SIG-M5 treated with dmso at 0.1 percent for 504 hours (cell line): ENCODE measurements around the gene MGAT5B.

Source experiments
- DNase-seq: peaks from one replicate; lab custom pipeline; 2025; ENCODE audit not compliant: unreplicated experiment; lab: John Stamatoyannopoulos, UW

The MGAT5B gene

DNA sequence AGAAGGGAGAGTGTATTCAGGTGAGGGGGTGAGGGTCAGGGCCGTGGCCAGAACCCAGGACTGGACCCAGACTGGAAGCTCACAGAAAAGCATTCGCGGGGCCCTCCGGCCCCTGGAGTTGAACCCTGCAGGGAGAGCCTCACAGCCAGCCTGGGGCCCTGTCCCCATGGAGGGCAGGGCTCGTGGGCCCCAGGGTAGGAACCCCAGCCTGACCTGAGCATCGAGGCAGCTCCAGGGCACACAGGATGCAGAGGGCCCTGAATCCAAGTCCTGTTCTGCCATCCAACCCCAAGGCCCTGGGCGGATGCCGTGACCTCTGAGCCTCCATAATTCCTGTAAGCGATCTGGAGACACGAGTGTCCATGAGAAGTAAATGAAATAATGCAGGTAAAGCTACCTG lies 79.1 kb downstream of the MGAT5B start:
- DNase-seq, result no peak

DNA sequence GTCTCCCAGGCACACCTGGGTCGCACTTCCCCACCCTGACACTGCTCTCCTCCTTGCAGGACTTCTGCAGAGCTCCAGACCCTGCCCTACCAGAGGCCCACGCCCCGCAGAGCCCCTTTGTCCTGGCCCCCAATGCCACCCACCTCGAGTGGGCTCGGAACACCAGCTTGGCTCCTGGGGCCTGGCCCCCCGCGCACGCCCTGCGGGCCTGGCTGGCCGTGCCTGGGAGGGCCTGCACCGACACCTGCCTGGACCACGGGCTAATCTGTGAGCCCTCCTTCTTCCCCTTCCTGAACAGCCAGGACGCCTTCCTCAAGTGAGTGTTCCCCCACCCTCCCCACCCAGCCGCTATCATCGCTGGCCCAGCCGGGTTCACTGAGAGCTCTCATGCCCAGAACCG lies 79.6 kb downstream of the MGAT5B start:
- DNase-seq, result no peak

DNA sequence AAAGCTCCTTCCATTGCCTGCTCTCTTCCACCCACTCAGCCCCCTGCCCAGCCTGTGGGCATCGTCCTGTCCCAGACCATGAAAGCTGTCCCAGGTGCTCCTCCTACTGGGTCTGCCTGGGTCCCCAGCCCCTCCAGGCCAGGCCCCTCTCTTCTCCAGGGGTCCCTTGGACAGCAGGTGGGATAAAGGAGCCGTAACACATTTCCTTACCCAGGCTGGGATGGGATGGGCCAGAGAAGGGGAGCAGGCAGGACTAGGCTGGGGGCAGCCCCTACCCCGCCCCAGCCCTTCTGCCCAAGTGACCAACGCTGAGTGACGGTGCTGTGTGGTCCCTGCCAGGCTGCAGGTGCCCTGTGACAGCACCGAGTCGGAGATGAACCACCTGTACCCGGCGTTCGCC lies 80.1 kb downstream of the MGAT5B start:
- DNase-seq, result no peak

DNA sequence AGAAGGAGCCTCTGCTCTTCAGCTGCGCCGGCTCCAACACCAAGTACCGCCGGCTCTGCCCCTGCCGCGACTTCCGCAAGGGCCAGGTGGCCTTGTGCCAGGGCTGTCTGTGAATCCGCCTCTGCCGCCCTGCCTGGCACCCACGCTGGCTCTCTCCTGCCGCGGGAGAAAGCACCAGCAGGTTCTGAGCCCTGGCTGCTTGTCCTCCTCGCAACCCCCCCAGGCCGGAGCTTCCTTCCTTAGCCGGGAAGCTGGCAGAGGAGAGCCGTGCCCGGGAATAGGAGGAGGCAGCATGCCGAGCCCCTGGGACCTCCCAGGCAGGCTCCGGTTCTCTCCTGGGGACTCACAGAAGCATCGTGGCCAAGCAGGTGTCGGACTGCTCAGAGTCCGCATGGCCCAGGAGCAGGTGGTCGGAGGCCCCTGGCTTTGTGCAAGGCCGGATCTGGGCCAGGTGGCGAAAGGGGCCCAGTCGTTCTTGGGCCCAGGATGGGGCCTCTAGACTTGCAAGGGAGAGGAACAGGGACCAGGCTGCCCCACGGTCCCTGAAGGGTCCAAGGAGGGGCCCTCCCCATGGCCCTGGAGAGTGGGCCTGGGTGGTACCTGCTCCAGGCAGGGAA lies 80.6 kb downstream of the MGAT5B start:
- no peak for DNase-seq

DNA sequence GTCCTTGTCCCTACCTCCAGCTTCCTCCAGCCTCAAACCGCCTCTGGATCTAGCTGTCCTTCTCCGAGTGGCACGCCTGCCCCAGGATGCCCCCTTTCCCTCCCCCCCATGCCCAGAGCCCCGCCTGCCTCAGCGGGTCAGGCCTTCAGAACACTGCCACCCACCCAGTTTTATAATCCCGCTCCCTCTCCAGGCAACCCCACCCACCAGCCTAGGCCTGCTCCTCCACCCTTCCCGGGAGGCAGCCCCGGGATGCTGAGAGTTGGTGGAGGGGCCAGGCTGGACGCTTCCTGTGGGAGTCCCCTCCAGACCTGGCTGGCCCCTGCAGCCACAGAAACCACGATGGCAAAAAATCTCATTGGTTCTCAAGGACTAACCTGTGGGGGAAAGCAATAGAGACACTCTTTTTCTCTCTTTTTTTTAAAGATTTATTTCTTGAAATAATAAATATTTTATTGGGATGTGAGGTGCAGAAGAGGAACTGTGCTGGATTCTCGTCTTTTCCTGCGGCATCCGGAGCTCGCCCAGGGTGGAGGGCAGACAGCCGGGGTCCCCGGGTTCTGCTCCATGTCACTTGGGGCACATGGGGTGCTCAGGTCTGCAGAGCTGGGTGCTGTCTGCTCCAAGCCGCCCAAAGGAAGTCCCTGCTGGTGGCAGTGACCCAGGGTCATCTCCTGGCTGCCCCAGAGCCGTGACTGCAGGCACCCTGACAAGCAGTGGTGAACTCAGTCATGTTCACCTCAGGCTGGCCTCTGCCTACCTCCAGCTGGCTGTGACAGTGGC lies 81.9 kb downstream of the MGAT5B start:
- no peak for DNase-seq

DNA sequence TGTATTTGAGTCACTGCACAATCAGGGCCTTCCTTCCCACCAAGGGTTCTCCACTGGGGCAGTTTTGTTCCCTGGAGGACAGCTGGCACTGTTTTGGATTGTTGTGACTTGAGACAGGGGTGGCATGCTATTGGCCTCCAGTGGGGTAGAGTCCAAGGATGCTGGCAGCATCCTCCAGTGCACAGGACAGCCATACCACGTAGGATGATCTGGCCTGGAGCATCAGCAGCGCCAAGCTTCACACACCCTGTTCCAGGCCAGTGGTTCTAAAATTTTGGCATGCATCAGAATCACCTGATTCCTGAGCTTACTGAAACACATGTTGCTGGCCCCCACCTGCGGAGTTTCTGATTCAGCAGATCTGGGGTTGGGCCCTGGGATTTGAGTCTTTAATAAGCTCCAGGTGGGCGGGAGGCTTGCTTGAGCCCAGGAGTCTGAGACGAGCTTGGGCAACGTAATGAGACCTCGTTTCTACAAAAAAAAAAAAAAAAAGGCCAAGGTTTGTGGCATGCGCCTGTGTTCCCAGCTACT lies 83.2 kb downstream of the MGAT5B start:
- no peak for DNase-seq

DNA sequence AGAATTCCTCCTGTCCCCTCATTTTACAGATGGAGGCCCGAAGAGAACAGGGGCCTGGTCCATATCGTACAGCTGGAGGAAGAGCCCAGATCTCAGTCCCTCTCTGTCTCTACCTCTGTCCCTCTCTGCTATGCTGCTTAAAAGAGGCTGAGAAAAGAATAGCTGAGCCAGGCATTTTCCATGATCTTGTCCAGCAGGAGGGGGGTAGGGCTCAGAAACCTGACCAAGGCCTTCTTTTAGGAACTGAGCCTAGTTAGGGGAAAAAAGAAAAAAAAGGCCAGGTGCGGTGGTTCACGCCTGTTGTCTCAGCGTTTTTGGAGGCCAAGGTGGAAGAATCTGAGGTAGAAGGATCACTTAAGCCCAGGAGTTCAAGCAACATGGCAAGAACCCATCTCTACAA lies 84.2 kb downstream of the MGAT5B start:
- DNase-seq, result no peak

DNA sequence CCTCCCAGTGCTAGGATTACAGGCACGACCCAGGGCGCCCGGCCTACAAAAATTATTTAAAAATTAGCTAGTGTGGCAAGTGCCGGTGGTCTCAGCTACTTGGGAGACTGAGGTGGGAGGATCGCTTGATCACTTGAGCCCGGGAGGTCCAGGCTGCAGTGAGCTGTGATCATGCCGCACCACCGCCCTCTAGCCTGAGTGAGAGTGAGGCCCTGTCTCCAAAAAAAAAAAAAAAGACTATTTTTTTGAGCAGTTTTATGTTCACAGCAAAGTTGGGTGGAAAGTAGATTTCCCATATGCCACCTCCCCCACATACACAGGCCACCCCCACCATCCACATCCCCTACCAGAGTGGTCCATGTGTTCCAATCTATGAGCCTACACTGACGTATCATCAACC lies 84.9 kb downstream of the MGAT5B start:
- no peak for DNase-seq

DNA sequence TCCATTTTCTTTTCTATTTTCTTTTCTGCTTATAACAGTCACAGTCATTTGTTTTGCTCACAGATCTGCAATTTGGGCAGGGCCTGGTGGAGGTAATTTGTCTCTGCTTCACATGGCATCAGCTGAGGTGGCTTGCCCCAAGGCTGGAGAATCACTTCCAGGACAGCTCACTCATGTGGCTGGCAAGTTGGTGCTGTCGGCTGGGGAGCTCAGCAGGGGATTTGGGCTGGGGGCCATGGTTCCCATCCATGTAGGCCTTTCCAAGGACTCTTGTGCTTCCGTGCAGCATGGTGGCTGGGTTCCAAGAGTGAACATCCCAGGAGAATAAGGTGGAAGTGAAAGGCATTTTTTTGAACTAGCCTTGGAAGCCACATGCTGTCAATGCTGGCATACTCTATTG lies 85.7 kb downstream of the MGAT5B start:
- DNase-seq, result no peak

DNA sequence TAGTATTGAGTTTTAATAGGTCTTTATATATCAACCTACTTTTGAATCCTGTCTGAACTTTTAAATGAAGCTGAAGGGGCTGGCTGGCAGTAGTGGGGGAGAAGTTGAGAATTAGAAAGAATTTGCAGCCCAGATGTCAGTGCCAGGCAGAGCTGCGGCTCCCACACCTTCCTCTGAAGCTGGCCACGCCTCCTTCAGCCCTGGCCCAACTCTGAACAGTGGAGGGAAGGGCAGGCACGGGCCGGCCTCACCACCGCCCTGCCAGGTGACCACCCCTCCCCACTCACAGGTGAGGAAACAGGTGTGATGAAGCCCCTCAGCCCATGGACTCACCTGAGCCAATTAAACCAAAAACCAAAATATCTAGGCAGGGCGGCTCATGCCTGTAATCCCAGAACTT lies 87.0 kb downstream of the MGAT5B start:
- DNase-seq, result no peak

DNA sequence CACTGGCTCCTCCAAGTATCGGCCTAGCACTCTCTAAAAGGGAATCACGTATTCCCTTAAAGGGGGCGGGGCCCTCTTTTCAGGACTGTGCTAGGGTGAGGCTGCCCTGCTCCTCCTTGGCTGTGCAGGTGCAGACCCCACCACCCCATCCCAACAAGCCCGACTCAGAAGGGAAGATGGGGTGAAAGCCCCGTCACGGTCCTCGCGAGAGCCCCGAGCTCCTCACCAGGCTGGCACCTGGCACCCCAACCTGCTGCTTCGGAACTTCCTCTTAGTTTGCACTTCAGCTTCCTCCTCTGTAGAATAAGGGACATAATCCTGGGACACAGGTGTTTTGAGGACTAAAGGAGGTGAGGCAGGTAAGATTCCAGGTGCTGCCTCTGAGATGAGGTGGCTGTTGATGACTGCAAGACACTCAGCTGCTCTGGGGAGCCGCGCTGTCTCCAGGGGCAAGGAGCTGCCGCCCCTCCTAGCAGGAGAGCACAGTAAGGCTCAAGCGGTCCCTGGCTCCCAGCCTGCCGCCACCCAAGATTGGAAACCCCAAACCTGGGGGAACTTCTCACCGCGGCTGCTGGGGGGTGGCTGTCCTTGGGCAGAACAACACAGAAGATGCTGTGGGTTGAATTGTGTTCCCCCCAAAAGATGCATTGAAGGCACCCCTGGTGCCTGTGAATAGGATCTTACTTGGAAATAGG lies 88.8 kb downstream of the MGAT5B start:
- DNase-seq, result no peak

DNA sequence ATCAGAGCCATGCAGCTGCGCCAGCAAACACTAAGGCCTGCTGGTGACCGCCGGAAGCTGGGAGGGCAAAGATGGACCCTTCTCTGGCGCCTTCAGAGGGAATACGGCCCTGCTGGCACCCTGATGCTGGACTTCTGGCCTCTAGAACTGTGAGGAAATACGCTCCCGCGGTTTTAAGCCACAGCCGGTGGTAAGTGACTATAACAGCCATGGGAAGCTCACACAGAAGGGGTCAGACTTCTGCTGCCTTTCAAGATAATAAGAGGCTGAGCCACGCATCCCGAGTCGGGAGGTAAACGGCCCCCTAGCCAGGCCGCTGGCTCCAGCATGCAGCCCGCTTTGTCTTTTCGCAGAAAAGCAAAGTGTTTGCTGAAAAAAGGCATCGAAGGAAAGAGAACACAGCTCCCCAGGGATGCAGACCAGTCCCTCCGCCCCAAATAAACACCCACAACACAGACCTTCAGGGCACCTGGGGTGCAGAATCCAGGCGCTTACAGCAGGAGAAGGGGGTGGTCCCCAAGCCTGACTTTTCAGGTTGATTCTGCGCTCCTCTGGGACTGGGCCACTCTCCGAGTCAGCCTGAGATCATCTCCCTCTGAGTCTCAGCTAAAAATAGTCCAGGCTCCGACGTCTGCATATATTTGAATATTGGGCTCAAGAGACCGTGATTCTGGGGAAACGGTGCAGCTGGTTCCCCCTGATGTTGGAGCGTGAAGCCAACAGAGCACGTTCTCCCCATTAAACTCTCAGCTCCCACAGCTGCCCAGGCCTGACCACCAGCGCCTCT lies 89.7 kb downstream of the MGAT5B start:
- DNase-seq, result no peak

DNA sequence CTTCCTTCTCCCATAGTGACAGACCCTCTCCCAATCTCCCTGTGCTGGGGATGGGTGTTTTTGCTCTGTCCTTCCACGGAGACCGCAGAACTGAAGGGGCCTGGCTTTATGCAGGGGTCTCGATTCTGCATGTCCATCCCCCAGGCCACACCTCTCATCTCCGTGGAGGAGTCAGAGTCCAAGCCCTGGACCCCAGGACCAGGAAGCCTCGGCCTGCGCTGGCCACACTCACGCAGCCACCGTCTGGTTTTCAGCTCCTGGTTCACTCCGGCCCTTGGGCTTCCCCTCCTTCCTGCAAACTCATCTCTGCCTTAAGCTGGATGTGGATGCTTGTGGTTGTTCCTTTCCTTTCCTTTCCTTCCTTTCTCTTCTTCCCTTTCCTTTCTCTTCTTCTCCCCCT lies 90.8 kb downstream of the MGAT5B start:
- DNase-seq, result no peak

DNA sequence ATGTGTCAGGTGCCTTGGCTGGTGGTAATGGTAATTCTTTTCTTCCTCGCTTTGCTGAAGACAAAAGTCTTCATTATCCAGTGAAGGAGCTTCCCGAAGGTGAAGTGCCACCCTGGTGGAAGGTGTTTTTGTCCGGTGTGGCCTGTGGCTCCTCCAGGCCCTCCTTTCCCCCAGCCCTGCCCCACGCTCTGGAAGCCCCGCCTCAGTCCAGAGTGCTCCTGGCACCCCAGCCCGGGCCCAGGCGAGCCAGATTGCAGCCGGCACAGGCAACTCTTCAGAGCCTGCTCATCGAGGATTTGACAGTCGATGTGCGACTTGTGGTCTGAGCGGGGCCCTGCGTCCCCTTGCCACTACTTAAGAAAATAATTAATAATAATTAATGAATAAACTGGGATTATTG lies 93.7 kb downstream of the MGAT5B start:
- no peak for DNase-seq

DNA sequence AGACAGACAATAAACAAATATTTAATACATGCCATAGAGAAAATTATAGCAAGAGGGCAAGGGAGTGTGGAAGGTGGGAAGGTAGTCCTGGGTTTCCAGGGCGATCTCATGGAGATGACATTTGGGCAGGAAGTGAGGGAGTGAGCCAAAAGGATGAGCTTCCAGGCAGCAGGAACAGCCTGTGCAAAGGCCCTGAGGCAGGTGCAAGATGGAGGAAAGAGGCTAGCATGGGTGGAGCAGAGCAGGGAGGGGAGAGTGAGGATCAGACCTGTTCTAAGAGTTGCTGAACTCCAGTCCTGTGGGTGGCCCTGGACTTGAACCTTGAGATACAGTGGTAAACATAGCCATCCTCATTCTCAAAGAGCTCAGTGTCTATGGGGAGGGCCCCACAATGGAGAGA lies 94.7 kb downstream of the MGAT5B start:
- DNase-seq, result no peak

DNA sequence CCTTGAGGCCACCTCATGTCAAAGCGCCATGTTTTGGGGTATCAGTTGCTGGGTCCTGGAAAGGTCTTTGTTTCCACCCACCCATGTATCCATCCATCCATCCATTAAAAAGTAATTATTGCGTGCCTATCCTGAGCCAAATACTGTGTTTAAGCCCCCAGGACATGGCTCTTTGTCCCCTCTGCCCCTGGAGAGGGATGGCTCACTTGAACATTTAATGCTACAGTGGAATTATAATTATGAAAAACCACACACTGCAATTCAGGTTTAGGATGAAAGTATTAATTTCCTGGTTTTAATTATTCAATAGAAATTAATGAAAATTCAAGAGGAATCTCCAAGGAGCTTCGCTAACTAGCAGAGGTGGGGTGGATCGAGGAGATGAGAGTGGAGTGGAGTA lies 97.8 kb downstream of the MGAT5B start:
- DNase-seq, result no peak

DNA sequence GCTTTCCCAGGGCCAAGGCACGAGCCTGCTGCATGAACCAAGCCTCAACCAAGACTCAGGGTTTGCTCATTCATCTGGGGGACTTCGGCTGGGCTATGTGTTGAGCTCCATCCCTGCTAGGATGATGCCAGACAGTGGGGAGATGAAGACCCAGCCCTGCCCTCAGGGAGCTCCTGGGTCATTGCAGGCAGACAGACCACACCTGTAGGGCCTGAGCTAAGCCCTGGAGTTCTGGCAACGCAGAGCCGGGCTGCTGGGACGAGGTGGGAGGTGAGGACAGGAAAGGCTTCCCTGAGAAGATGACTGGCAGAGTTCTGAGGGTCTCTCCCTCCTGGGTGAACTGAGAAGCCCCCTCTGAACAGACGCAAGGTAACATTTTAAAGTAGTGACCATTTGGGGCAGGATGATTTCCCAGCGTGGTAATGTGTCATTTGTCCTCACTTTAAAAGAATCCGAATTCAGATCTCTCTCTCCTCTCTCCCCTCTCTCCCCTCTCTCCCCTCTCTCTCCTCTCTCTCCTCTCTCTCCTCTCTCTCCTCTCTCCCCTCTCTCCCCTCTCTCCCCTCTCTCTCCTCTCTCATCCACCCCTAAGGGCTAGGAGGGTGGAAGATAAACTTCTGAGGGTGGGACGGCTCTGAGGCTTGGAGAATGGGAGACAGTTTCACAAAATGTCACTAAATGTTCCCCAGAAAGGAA lies 98.4 kb downstream of the MGAT5B start:
- no peak for DNase-seq

DNA sequence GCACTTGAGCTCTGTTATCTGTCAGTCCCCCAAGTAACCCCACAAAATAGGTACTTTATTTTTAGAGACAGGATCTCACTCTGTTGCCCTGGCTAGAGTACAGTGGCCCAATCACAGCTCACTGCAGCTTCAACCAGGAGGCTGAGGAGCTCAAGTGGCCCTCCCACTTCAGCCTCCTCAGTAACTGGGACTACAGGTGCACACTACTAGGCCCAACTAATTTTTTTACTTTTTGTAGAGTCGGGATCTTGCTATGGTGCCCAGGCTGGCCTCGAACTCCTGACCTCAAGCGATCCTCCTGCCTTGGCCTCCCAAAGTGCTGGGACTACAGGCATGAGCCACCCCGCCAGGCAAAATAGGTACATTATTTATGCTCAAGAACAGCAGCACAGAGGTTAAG lies 99.6 kb downstream of the MGAT5B start:
- no peak for DNase-seq

DNA sequence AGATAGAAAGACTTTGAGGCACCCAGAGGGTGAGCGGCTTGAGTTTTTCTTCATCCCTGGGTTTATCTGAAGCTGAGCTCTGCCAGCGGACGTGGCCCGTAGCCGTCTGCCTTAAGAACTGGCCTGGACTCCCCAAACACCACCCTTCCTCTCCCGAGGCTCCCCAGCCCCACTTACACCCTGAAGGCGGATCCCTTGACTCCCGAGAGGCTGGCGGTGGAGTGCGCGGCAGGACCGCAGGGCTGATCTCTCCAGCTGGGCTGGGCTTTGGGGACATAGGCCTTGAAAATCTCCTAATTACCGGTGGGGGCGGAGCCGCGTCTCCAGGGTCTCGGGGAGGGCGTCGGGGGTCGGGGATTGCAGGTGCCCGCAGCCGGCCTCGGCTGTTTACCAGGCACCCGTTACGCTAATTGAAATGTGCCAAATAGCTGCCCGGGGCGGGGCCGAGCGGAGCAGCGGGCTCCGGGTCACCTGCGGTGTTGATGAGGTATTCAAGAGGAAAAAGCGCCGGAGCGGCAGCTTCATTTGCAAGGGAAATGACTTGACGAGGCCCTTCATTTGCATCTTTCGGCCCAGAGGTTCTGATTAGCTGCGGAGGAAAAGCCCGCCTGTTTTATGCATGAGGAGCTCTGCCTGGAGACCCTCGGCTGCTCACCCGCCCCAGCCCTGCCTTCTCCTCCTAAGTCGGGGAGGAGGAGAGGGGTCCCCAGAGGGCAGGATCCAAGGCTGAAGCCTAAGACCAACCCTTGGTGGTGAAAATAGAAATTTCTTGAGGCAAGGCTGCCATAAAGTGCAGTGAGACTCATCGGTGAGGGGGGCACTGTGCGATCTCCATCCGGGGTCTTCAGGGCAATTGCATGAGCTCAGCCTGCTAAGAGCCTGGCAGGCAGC lies 100.7 kb downstream of the MGAT5B start:
- no peak for DNase-seq
